ENCODE data around the gene DAND5.
"Not testable (repeated sequence)": the region's sequence is repeated elsewhere in the genome, so short reads cannot be mapped to it uniquely, and the experiment has no call there.

The DAND5 gene

DNA sequence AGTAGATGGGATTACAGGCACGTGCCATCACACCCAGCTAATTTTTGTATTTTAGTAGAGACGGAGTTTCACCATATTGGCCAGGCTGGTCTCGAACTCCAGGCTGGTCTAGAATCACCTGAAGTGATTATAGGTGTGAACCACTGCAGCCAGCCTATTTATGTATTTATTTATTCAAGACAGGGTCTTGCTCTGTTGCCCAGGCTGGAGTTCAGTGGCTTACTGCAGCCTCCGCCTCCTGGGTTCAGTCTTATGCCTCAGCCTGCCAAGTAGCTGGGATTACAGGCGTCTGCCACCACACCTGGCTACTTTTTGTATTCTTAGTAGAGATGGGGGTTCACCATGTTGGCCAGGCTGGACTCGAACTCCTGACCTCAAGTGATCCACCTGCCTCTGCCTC is 17.3 kb upstream of the DAND5 start:
- DNase-seq; H3K27me3 ChIP-seq (replicated peaks in 2 of 5; ENCODE audit: control insufficient read depth in 4 of 5, insufficient read depth in 5 of 5, low read length in 4 of 5); H3K9me3 ChIP-seq (ENCODE audit: control extremely low read depth in 1 of 5, control insufficient read depth in 4 of 5, insufficient read depth in 2 of 5, low read depth in 1 of 5, low read length in 4 of 5); POLR2A ChIA-PET; H3K4me3 ChIP-seq (ENCODE audit: control insufficient read depth in 1 of 7, extremely low read depth in 1 of 7, insufficient read depth in 4 of 7, low read depth in 2 of 7, low read length in 6 of 7): not testable (repeated sequence)
- WGBS (ENCODE audit: insufficient coverage), result 95% methylated on average over 6 of the region's 6 CpGs
- H3K4me1 ChIP-seq (ENCODE audit: control extremely low read depth in 1 of 4, control insufficient read depth in 4 of 4, insufficient read depth in 4 of 4, low read length in 3 of 4), result peaks cover 0 to 57% (median 50%) of the 10 kb centered on the region in 4 experiments
- peak overlapping the region; percentile 84 to 94 for H3K27ac ChIP-seq (ENCODE audit: insufficient read depth in 1 of 2, low read depth in 1 of 2, low read length in 2 of 2, poor library complexity in 1 of 2, severe bottlenecking in 2 of 2)
- CTCF ChIA-PET, result interaction anchor here (0.8 kb wide), 1 partner anchor 69 kb away, joined by 3 read pairs; no protein-coding TSS in a partner anchor
- H3K36me3 ChIP-seq (ENCODE audit: control insufficient read depth in 4 of 4, insufficient read depth in 4 of 4, low read length in 3 of 4), result peaks cover 11 to 72% (median 49%) of the 10 kb centered on the region in 4 experiments

DNA sequence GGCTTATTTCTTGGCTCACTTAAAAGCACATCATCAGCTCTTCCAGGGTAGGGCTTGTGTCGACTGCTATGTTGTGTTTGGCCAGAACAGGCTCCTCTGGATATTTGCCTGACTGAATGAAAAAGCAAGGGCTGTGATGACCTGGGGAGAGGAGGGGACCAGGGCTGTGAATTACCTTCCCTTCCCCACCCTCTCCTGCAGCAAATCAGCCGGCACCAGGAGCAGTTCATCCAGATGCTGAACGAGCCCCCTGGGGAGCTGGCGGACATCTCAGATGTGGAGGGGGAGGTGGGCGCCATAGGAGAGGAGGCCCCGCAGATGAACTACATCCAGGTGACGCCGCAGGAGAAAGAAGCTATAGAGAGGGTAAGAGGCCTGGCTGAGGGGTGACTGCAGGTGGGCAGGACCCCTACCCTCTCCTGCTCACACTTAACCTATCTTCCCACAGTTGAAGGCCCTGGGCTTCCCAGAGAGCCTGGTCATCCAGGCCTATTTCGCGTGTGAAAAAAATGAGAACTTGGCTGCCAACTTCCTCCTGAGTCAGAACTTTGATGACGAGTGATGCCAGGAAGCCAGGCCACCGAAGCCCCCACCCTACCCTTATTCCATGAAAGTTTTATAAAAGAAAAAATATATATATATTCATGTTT is 16.8 kb upstream of the DAND5 start:
- H3K27ac ChIP-seq (ENCODE audit: insufficient read depth in 1 of 2, low read depth in 1 of 2, low read length in 2 of 2, poor library complexity in 1 of 2, severe bottlenecking in 2 of 2), result peak overlapping the region; percentile 84 to 94
- no peaks in the 10 kb centered on the region for H3K9me3 ChIP-seq (ENCODE audit: control extremely low read depth in 1 of 5, control insufficient read depth in 4 of 5, insufficient read depth in 2 of 5, low read depth in 1 of 5, low read length in 4 of 5)
- H3K27me3 ChIP-seq (replicated peaks in 2 of 5; ENCODE audit: control insufficient read depth in 4 of 5, insufficient read depth in 5 of 5, low read length in 4 of 5), result no peaks in the 10 kb centered on the region
- ChIA-PET POLR2A (interaction anchor here (0.7 to 2.4 kb wide), 2 partner anchors 9 to 135 kb away, joined by 3 to 11 read pairs; partner anchors contain the start of gene RAD23A), CTCF (interaction anchor here (0.8 to 4.9 kb wide), 3 partner anchors 12 to 70 kb away, joined by 3 to 47 read pairs (median 4); no protein-coding TSS in a partner anchor)
- 82% methylated on average over 2 of the region's 12 CpGs for WGBS (ENCODE audit: insufficient coverage)
- no peak overlapping the region for H3K4me3 ChIP-seq (ENCODE audit: control insufficient read depth in 1 of 7, extremely low read depth in 1 of 7, insufficient read depth in 4 of 7, low read depth in 2 of 7, low read length in 6 of 7)
- DNase-seq, result peak in 2 of 3 donors; percentile 55 to 58
- H3K4me1 ChIP-seq (ENCODE audit: control extremely low read depth in 1 of 4, control insufficient read depth in 4 of 4, insufficient read depth in 4 of 4, low read length in 3 of 4), result peaks cover 0 to 53% (median 47%) of the 10 kb centered on the region in 4 experiments
- H3K36me3 ChIP-seq (ENCODE audit: control insufficient read depth in 4 of 4, insufficient read depth in 4 of 4, low read length in 3 of 4), result peaks cover 11 to 68% (median 48%) of the 10 kb centered on the region in 4 experiments

DNA sequence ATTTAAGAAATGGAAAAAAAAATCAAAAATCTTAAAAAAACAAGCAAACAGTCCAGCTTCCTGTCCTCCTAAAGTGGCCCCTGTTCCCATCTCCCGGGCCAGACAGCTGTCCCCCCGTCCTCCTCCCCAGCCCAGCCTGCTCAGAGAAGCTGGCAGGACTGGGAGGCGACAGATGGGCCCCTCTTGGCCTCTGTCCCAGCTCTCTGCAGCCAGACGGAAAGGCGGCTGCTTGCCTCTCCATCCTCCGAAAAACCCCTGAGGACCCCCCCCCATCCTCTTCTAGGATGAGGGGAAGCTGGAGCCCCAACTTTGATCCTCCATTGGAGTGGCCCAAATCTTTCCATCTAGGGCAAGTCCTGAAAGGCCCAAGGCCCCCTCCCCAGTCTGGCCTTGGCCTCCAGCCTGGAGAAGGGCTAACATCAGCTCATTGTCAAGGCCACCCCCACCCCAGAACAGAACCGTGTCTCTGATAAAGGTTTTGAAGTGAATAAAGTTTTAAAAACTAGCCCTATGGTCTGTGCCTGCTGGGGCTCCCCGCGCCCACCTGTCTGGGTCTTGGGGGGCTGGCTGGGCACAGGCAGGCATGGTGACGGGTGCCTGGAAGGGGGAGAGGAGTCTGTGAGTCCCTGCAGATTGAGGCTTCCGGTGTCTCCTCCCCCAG is 16.1 kb upstream of the DAND5 start:
- DNase-seq, result peak in 1 of 3 donors; percentile 51
- H3K4me1 ChIP-seq (ENCODE audit: control extremely low read depth in 1 of 4, control insufficient read depth in 4 of 4, insufficient read depth in 4 of 4, low read length in 3 of 4), result peaks cover 0 to 53% (median 48%) of the 10 kb centered on the region in 4 experiments
- POLR2A ChIA-PET, result interaction anchor here (0.7 to 2.4 kb wide), 2 partner anchors 9 to 134 kb away, joined by 3 to 11 read pairs; partner anchors contain the start of gene RAD23A
- CTCF ChIA-PET, result interaction anchor here (1.0 to 4.9 kb wide), 3 partner anchors 11 to 68 kb away, joined by 3 to 47 read pairs (median 4); no protein-coding TSS in a partner anchor
- peak overlapping the region; percentile 84 to 94 for H3K27ac ChIP-seq (ENCODE audit: insufficient read depth in 1 of 2, low read depth in 1 of 2, low read length in 2 of 2, poor library complexity in 1 of 2, severe bottlenecking in 2 of 2)
- H3K9me3 ChIP-seq (ENCODE audit: control extremely low read depth in 1 of 5, control insufficient read depth in 4 of 5, insufficient read depth in 2 of 5, low read depth in 1 of 5, low read length in 4 of 5), result no peaks in the 10 kb centered on the region
- 56% methylated on average over 6 of the region's 11 CpGs for WGBS (ENCODE audit: insufficient coverage)
- no peaks in the 10 kb centered on the region for H3K27me3 ChIP-seq (replicated peaks in 2 of 5; ENCODE audit: control insufficient read depth in 4 of 5, insufficient read depth in 5 of 5, low read length in 4 of 5)
- H3K4me3 ChIP-seq (ENCODE audit: control insufficient read depth in 1 of 7, extremely low read depth in 1 of 7, insufficient read depth in 4 of 7, low read depth in 2 of 7, low read length in 6 of 7), result peak overlapping the region in 2 of 7 experiments; percentile 9 to 33
- peaks cover 11 to 61% (median 44%) of the 10 kb centered on the region in 4 experiments for H3K36me3 ChIP-seq (ENCODE audit: control insufficient read depth in 4 of 4, insufficient read depth in 4 of 4, low read length in 3 of 4)

DNA sequence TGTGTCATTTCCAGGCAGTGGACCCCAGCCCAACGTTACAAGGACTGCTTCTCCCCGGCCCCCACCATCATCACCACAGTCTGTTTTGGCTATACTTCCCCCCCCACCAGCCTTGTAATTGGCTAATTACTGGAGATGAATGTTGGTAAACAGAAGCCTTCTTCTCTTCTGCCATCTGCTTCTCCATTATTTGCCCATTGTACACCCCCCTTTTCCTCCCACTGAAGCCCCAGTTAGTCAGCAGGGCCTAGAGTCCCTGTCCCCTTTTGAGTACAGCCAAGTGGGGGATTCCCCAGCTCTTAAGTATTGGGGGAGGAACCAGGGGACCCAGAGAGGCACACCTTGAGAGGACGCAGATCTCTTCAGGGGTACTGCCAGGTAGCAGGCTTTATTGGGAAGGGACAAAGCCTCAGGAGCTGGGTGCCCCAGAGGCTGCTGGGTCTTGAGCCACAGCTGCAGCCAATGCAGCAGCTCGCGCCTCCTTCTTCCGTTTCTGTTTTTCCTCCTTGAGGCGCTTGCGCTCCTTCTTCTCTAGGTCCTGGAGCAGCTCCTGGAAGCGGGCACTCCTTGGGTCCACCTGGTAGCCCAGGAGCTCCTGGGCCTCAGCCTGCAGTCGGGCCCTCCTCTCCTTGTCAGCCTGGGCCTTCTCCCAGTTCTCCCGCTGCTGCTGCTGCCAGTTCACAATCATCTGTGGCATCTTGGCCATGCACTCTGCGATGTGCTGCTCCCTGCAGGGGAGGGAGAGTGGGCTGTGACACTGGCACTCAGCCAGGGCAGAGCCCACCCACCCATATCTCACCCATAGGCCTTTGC is 15.4 kb upstream of the DAND5 start:
- Histone ChIP-seq H3K4me3 (ENCODE audit: control insufficient read depth in 1 of 7, extremely low read depth in 1 of 7, insufficient read depth in 4 of 7, low read depth in 2 of 7, low read length in 6 of 7) (peak overlapping the region in 2 of 7 experiments; percentile 9 to 33), H3K9me3 (ENCODE audit: control extremely low read depth in 1 of 5, control insufficient read depth in 4 of 5, insufficient read depth in 2 of 5, low read depth in 1 of 5, low read length in 4 of 5) (no peaks in the 10 kb centered on the region), H3K27me3 (replicated peaks in 2 of 5; ENCODE audit: control insufficient read depth in 4 of 5, insufficient read depth in 5 of 5, low read length in 4 of 5) (no peaks in the 10 kb centered on the region), H3K27ac (ENCODE audit: insufficient read depth in 1 of 2, low read depth in 1 of 2, low read length in 2 of 2, poor library complexity in 1 of 2, severe bottlenecking in 2 of 2) (peak overlapping the region; percentile 84 to 94), H3K36me3 (ENCODE audit: control insufficient read depth in 4 of 4, insufficient read depth in 4 of 4, low read length in 3 of 4) (peaks cover 11 to 54% (median 37%) of the 10 kb centered on the region in 4 experiments), H3K4me1 (ENCODE audit: control extremely low read depth in 1 of 4, control insufficient read depth in 4 of 4, insufficient read depth in 4 of 4, low read length in 3 of 4) (peaks cover 0 to 53% (median 48%) of the 10 kb centered on the region in 4 experiments)
- WGBS (ENCODE audit: insufficient coverage), result 82% methylated on average over 9 of the region's 12 CpGs
- peak in 1 of 3 donors; percentile 46 for DNase-seq
- ChIA-PET CTCF (interaction anchor here (1.0 to 4.9 kb wide), 5 partner anchors 11 to 68 kb away, joined by 3 to 47 read pairs (median 4); no protein-coding TSS in a partner anchor), POLR2A (interaction anchor here (2.4 kb wide), 1 partner anchor 10 kb away, joined by 11 read pairs; the partner anchor contains the start of gene RAD23A)

DNA sequence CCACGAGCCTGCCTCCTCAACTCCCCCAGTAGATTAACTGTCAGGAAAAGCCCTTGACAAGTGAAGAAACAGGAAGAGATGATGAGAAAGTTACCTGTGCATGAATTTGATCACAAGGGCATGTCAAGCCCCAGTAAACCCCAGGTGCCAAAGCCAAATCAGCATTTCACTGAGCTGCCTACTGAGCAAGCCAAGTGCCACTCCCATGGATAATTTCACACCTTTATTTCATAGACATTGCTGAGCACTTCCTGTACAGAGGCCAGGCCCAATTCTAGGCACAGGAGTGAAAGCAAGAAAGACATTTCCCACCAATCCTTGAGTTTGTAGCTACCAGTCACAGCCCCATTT is 14.8 kb upstream of the DAND5 start:
- H3K36me3 ChIP-seq (ENCODE audit: control insufficient read depth in 4 of 4, insufficient read depth in 4 of 4, low read length in 3 of 4), result peaks cover 6 to 48% (median 31%) of the 10 kb centered on the region in 4 experiments
- no peak for DNase-seq
- WGBS (ENCODE audit: insufficient coverage), result no CpG with 5 or more reads among the region's 1 CpG
- no peaks in the 10 kb centered on the region for H3K9me3 ChIP-seq (ENCODE audit: control extremely low read depth in 1 of 5, control insufficient read depth in 4 of 5, insufficient read depth in 2 of 5, low read depth in 1 of 5, low read length in 4 of 5)
- ChIA-PET CTCF (interaction anchor here (1.2 to 4.9 kb wide), 3 partner anchors 10 to 41 kb away, joined by 3 to 47 read pairs (median 4); no protein-coding TSS in a partner anchor), POLR2A (interaction anchor here (2.4 kb wide), 1 partner anchor 11 kb away, joined by 11 read pairs; the partner anchor contains the start of gene RAD23A)
- H3K4me3 ChIP-seq (ENCODE audit: control insufficient read depth in 1 of 7, extremely low read depth in 1 of 7, insufficient read depth in 4 of 7, low read depth in 2 of 7, low read length in 6 of 7), result no peak overlapping the region
- peak overlapping the region; percentile 84 to 94 for H3K27ac ChIP-seq (ENCODE audit: insufficient read depth in 1 of 2, low read depth in 1 of 2, low read length in 2 of 2, poor library complexity in 1 of 2, severe bottlenecking in 2 of 2)
- H3K27me3 ChIP-seq (replicated peaks in 2 of 5; ENCODE audit: control insufficient read depth in 4 of 5, insufficient read depth in 5 of 5, low read length in 4 of 5), result no peaks in the 10 kb centered on the region
- H3K4me1 ChIP-seq (ENCODE audit: control extremely low read depth in 1 of 4, control insufficient read depth in 4 of 4, insufficient read depth in 4 of 4, low read length in 3 of 4), result peaks cover 0 to 53% (median 48%) of the 10 kb centered on the region in 4 experiments

GRCh38 chr19:12955575-12955974 is 13.8 kb upstream of the DAND5 start:
- not testable (repeated sequence) for DNase-seq; H3K27me3 ChIP-seq (replicated peaks in 2 of 5; ENCODE audit: control insufficient read depth in 4 of 5, insufficient read depth in 5 of 5, low read length in 4 of 5); H3K9me3 ChIP-seq (ENCODE audit: control extremely low read depth in 1 of 5, control insufficient read depth in 4 of 5, insufficient read depth in 2 of 5, low read depth in 1 of 5, low read length in 4 of 5)
- Histone ChIP-seq H3K4me3 (ENCODE audit: control insufficient read depth in 1 of 7, extremely low read depth in 1 of 7, insufficient read depth in 4 of 7, low read depth in 2 of 7, low read length in 6 of 7) (peak overlapping the region in 5 of 7 experiments; percentile 87 to 96 (median 91)), H3K4me1 (ENCODE audit: control extremely low read depth in 1 of 4, control insufficient read depth in 4 of 4, insufficient read depth in 4 of 4, low read length in 3 of 4) (peaks cover 0 to 53% (median 48%) of the 10 kb centered on the region in 4 experiments), H3K36me3 (ENCODE audit: control insufficient read depth in 4 of 4, insufficient read depth in 4 of 4, low read length in 3 of 4) (peaks cover 4 to 42% (median 25%) of the 10 kb centered on the region in 4 experiments), H3K27ac (ENCODE audit: insufficient read depth in 1 of 2, low read depth in 1 of 2, low read length in 2 of 2, poor library complexity in 1 of 2, severe bottlenecking in 2 of 2) (peak overlapping the region in 1 of 2 experiments; percentile 94)
- ChIA-PET POLR2A (interaction anchor here (1.3 to 1.7 kb wide), 2 partner anchors 10 kb away, joined by 4 to 7 read pairs; partner anchors contain the start of gene RAD23A), CTCF (interaction anchor here (1.1 to 4.9 kb wide), 3 partner anchors 9 to 21 kb away, joined by 4 to 47 read pairs (median 4); no protein-coding TSS in a partner anchor)
- WGBS (ENCODE audit: insufficient coverage), result 89% methylated on average over 3 of the region's 9 CpGs
